GM23338 (cell line): Measurements from ENCODE around the gene MYOM3. TPM values are rescaled to one million over a fixed set of nuclear protein-coding genes. Genes with fewer than 3 reads are reported as not detected.

Source experiments
- ATAC-seq: fragments of 200-7000 bp; cut with Tn5 transposase; 3 replicates; pipeline ENCODE4 v1.9.1; 2020
- DNase-seq: peaks from one replicate; pipeline ENCODE4 v3.0.0-alpha.2; 2015; ENCODE audit warnings: low spot score
- H2AFZ ChIP-seq: fragments of 200-600 bp; sonication (generic); 2 replicates; pipeline ENCODE4 v1.8.0; 2016; ENCODE audit warnings: antibody characterized with exemption, mild to moderate bottlenecking, moderate library complexity
- H3F3A ChIP-seq: fragments of 200-600 bp; sonication (generic); replicated peaks from 2 replicates; pipeline ENCODE4 v1.8.0; 2017; ENCODE audit warnings: antibody characterized with exemption, mixed run types, low read depth
- H3K27ac ChIP-seq: fragments of 200-600 bp; sonication (generic); 2 replicates; pipeline ENCODE4 v1.6.1; 2016; ENCODE audit warnings: low read depth
- H3K27me3 ChIP-seq: fragments of 200-600 bp; sonication (generic); 2 replicates; pipeline ENCODE4 v1.8.0; 2016; ENCODE audit warnings: mild to moderate bottlenecking, mixed run types, moderate library complexity; ENCODE audit not compliant: insufficient read depth
- H3K36me3 ChIP-seq: fragments of 200-600 bp; sonication (generic); 2 replicates; pipeline ENCODE4 v1.8.0; 2016; ENCODE audit warnings: mild to moderate bottlenecking; ENCODE audit not compliant: insufficient read depth
- H3K4me1 ChIP-seq: fragments of 200-600 bp; sonication (generic); 2 replicates; pipeline ENCODE4 v1.8.0; 2016; ENCODE audit warnings: mild to moderate bottlenecking, moderate library complexity; ENCODE audit not compliant: insufficient read depth
- H3K4me2 ChIP-seq: fragments of 200-600 bp; sonication (generic); 2 replicates; pipeline ENCODE4 v1.7.1; 2017; ENCODE audit warnings: mixed run types
- H3K4me3 ChIP-seq: fragments of 200-600 bp; sonication (generic); 2 replicates; pipeline ENCODE4 v1.6.1; 2016; ENCODE audit warnings: mixed run types
- H3K79me2 ChIP-seq: fragments of 200-600 bp; sonication (generic); replicated peaks from 2 replicates; pipeline ENCODE4 v1.8.0; 2017; ENCODE audit warnings: mild to moderate bottlenecking; ENCODE audit not compliant: insufficient read depth
- H3K9me2 ChIP-seq: fragments of 200-600 bp; sonication (generic); 2 replicates; pipeline ENCODE4 v1.8.0; 2017; ENCODE audit not compliant: insufficient read depth
- H4K20me1 ChIP-seq: fragments of 200-600 bp; sonication (generic); replicated peaks from 2 replicates; pipeline ENCODE4 v1.8.0; 2017; ENCODE audit warnings: mild to moderate bottlenecking; ENCODE audit not compliant: insufficient read depth
- H3K27ac Mint-ChIP-seq: 2 replicates; pipeline ENCODE4 v1.8.0; 2020; ENCODE audit warnings: inconsistent platforms, mild to moderate bottlenecking, moderate library complexity, mixed read lengths
- H3K27me3 Mint-ChIP-seq: 3 replicates; pipeline ENCODE4 v1.8.0; 2022; ENCODE audit warnings: low read depth, mild to moderate bottlenecking, moderate library complexity, mixed read lengths, inconsistent platforms; ENCODE audit not compliant: insufficient read depth, poor library complexity
- H3K36me3 Mint-ChIP-seq: 3 replicates; pipeline ENCODE4 v1.8.0; 2021; ENCODE audit warnings: low read depth, mild to moderate bottlenecking, inconsistent platforms, moderate library complexity, mixed read lengths
- H3K4me1 Mint-ChIP-seq: 3 replicates; pipeline ENCODE4 v1.8.0; 2020; ENCODE audit warnings: mild to moderate bottlenecking, inconsistent platforms, mixed read lengths
- H3K4me3 Mint-ChIP-seq: 3 replicates; pipeline ENCODE4 v1.8.0; 2021; ENCODE audit warnings: moderate library complexity, mild to moderate bottlenecking, inconsistent platforms, mixed read lengths
- H3K9me3 Mint-ChIP-seq: 3 replicates; pipeline ENCODE4 v1.8.0; 2020; ENCODE audit warnings: moderate library complexity, mild to moderate bottlenecking, inconsistent platforms, mixed read lengths
- CREB1 ChIP-seq: fragments of 250-450 bp; sonication (Bioruptor Pico); IDR thresholded peaks from 2 replicates; pipeline ENCODE4 v1.5.0; 2020; ENCODE audit warnings: low read depth, mild to moderate bottlenecking, moderate library complexity
- CTCF ChIP-seq, 2 experiments: fragments of 200-600 bp in 1 of 2; sonication (generic) in 1 of 2; conservative IDR thresholded peaks; 2 replicates each; pipeline versions ENCODE4 v1.5.1 to v1.6.1; 2016 to 2017; ENCODE audit warnings: antibody characterized with exemption in 2 of 2, low read depth in 2 of 2, mild to moderate bottlenecking in 2 of 2, moderate library complexity in 1 of 2
- EZH2 ChIP-seq: fragments of 200-600 bp; sonication (generic); IDR thresholded peaks from one replicate; pipeline ENCODE4 v1.8.0; 2017; ENCODE audit warnings: antibody characterized with exemption, mild to moderate bottlenecking, low read depth; ENCODE audit not compliant: unreplicated experiment
- EZH2phosphoT487 ChIP-seq: fragments of 200-600 bp; sonication (generic); IDR thresholded peaks from one replicate; pipeline ENCODE4 v1.8.1; 2018; ENCODE audit warnings: antibody characterized with exemption; ENCODE audit not compliant: unreplicated experiment
- JUNB ChIP-seq: IDR thresholded peaks from one replicate; pipeline ENCODE4 v1.6.1; 2016; ENCODE audit warnings: antibody characterized with exemption; ENCODE audit not compliant: unreplicated experiment
- POLR2AphosphoS5 ChIP-seq: IDR thresholded peaks from 2 replicates; pipeline ENCODE4 v1.6.1; 2016; ENCODE audit warnings: antibody characterized with exemption, low read depth
- ZNF114 ChIP-seq: fragments of 250-450 bp; sonication (Bioruptor Pico); IDR thresholded peaks from 2 replicates; pipeline ENCODE4 v1.5.0; 2020; ENCODE audit warnings: mild to moderate bottlenecking, moderate library complexity
- ZNF462 ChIP-seq: fragments of 250-450 bp; sonication (Bioruptor Pico); IDR thresholded peaks from 2 replicates; pipeline ENCODE4 v1.5.0; 2020; ENCODE audit warnings: mild to moderate bottlenecking, moderate library complexity
- polyA plus RNA-seq: library from polyadenylated mRNA; unstranded; fragments of >200 nt; fragmentation: Nextera tagmentation; extraction: Ambion mirVana; gene quantifications from 2 replicates; pipeline ENCODE4 v1.2.1, GENCODE V29; 2016
- total RNA-seq: library from RNA; depleted of rRNA; stranded (reverse); fragments of >200 nt; shearing (Covaris generic); gene quantifications from 2 replicates; pipeline ENCODE4 v1.2.3, GENCODE V29; 2014
- TF ChIP-seq, protein P1 (sequence below): IDR thresholded peaks from 2 replicates; pipeline ENCODE4 v1.6.1; 2016; ENCODE audit warnings: antibody characterized with exemption

Gene MYOM3
- total and polyA plus RNA-seq, 2 experiments from 2014 or later: not detected

GRCh38 chr1:24111262-24111995 is 506 bp downstream of the MYOM3 start (continued):
- TF ChIP-seq ZNF114 (CRISPR knock-in tag) (no peak), EZH2phosphoT487 (no peak), CREB1 (CRISPR knock-in tag) (no peak), EZH2 (no peak), POLR2AphosphoS5 (no peak), JUNB (no peak)
- TF ChIP-seq, protein P1, sequence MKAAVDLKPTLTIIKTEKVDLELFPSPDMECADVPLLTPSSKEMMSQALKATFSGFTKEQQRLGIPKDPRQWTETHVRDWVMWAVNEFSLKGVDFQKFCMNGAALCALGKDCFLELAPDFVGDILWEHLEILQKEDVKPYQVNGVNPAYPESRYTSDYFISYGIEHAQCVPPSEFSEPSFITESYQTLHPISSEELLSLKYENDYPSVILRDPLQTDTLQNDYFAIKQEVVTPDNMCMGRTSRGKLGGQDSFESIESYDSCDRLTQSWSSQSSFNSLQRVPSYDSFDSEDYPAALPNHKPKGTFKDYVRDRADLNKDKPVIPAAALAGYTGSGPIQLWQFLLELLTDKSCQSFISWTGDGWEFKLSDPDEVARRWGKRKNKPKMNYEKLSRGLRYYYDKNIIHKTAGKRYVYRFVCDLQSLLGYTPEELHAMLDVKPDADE: no peak

- TF ChIP-seq CTCF (conservative IDR thresholded peaks at IDR 0.05; ENCODE audit: low read depth in 2 of 2) (no peak), POLR2AphosphoS5 (no peak), EZH2 (no peak), ZNF462 (no peak)
- no peaks in the 10 kb centered on the region for H4K20me1 ChIP-seq
- H2AFZ ChIP-seq: peak overlapping the region; percentile 76; the same call in 1 of the 2 replicates
- H3K4me2 ChIP-seq: no peak overlapping the region
- peaks cover 21% of the 10 kb centered on the region for H3K27me3 Mint-ChIP-seq
- H3K27me3 ChIP-seq: no peaks in the 10 kb centered on the region
- H3K4me3 Mint-ChIP-seq: no peak overlapping the region
- no peak overlapping the region for H3K27ac Mint-ChIP-seq
- peaks cover 23% of the 10 kb centered on the region for H3K4me1 ChIP-seq
- peaks cover 36% of the 10 kb centered on the region for H3K4me1 Mint-ChIP-seq
- H3K36me3 Mint-ChIP-seq: no peaks in the 10 kb centered on the region
- H3K79me2 ChIP-seq: no peaks in the 10 kb centered on the region
- H3K4me3 ChIP-seq: no peak overlapping the region
- H3F3A ChIP-seq: no peaks in the 10 kb centered on the region
- H3K9me3 Mint-ChIP-seq: no peaks in the 10 kb centered on the region
- DNase-seq: no peak
- ATAC-seq: no peak
- no peak overlapping the region for H3K27ac ChIP-seq
- H3K9me2 ChIP-seq: no peaks in the 10 kb centered on the region
- H3K36me3 ChIP-seq: no peaks in the 10 kb centered on the region
Observed at GRCh38 chr1:24110642-24111261, 1.2 kb downstream of the MYOM3 start.
